NCI-H128 (cell line): ENCODE measurements around the gene CDC45.

ENCODE experiments used
- DNase-seq: peaks from one replicate; lab custom pipeline; 2025; ENCODE audit not compliant: unreplicated experiment; lab: John Stamatoyannopoulos, UW

Gene CDC45

GRCh38 chr22:19514831-19515565 is 35.3 kb downstream of the CDC45 start:
- no peak for DNase-seq

DNA sequence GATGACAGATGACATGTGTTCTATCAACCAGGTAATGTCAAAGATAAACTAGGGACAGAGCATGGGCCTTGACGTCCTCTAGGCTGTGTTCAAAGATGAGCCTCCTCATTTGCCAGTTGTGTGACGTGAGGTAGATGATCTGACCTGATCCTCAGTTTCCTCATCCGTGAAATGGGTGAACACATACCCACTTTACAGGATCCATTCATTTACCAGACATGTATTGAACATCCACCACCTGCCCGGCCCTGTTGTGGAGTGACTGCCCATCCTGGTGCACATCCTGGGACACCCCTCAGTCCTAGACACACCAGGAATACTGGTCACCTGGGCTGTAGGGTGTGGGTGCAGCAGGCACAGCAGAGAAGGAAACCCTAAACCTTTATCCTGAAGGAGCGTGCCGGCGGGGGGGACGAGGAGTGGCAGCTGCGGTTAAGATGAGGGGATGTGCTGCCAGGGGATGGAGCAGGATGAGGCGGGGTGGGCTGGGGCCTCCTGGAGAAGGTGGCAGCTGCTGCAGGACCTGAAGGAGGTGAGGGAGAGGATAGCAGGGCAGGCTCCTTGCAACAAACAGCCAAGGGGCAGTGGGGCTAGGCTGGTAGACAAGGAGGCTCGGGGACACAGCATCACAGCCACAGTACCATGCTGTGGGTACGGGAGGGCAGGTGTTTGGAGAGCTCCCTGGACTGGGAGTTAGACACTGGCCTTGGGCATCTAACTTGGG is 36.1 kb downstream of the CDC45 start:
- no peak for DNase-seq

GRCh38 chr22:19516378-19517170 is 36.9 kb downstream of the CDC45 start:
- no peak for DNase-seq

- DNase-seq: no peak
These were observed 37.4 kb downstream of the CDC45 start for GRCh38 chr22:19517171-19517500.

- DNase-seq: no peak
These were observed 38.3 kb downstream of the CDC45 start for GRCh38 chr22:19517919-19518611.

GRCh38 chr22:19518635-19519034 is 38.9 kb downstream of the CDC45 start:
- no peak for DNase-seq

DNA sequence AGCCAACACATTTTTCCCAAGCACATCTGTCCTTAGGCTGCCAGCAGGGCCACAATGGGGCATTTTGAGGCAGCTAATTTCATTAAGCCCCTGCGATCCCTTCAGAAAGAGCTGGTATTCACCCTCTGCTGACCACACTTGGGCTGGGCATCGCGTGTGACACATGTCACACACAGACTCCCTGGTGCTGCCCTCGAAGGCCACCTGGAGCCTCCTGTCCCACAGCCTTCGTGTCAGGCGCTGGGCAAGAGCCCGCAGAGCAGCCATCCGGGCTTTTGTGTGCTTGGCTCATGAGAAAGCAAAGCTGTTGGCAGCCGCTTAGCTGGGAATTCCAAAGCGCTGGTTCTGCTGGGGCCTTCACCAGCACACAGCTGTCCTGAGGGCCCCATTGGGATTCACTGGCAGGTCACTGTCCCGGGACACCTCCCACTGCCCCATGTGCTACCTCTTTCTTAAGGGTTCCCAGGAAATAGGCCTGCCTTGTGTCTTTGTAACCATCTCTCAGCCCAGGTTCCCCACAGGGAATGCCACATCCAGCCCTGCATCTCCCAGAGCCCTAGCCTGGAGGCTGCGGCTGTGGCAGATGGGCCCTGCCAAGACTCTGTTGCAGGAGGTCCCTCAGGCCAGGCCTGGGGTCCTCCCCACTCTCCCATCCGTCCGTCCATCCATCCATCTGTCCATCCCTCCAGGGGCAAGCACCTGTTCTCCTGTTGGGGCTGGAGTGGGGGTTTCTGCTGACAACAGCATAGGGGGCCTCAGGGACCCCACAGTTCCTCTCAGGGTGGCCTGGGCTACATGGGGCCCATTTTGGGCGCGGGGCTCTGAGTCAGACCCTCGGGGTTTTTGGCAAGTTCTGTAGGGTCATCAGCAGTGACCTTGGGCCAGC is 39.6 kb downstream of the CDC45 start:
- no peak for DNase-seq

DNA sequence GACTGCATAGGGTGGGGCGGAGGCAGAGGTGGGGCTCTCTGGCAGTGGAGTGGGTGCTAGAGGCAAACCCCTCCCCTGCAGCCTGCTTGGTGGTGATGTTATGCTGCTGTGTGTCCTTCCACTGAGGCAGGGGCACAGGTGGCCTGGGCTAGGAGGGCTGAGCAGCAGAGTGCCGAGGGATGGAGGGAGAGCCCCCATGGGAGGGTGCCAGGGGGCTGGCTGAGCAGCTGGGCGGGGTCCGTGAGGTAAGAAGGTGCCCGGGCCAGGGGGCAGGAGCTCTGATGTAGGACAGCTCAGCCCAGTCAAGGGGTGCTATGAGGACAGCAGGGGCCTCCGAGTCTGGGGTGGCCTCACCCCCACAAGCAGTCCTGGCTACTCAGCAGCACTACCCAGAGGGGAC is 40.3 kb downstream of the CDC45 start:
- no peak for DNase-seq

DNA sequence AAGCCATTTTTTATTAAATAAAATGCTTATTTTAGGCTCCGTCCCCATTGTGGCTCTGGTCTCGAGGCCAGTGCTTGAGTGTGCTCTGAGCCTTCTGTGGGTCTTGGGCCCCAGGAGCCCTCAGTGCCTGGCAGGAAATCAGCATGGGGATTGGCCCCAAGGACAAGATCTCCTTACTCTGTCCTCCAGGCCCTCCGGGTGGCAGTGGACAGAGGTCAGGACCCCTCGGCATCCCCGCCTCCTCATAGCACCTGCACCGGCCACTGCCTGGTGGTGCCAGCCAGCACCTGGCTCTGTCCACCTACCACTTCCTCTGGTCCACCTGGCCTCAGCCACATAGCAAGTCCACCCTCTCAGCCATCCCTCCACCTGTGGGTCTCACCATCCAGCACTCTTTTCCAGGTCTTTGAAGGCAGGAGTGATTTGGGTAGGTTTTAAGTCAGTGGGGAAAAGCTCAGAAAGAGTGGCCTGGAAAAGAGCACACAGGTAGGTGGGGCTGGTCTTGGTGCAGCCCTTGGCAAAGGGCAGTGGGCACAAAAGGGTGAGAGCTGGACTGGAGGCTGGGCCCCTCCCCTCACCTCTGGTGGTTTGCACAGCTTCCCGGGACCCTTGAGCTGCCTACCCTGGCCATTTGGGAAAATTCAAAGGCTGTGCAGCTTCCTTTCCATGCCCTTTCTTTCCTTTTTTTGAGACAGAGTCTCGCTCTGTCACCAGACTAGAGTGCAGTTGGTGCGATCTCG is 41.0 kb downstream of the CDC45 start:
- DNase-seq: no peak

DNA sequence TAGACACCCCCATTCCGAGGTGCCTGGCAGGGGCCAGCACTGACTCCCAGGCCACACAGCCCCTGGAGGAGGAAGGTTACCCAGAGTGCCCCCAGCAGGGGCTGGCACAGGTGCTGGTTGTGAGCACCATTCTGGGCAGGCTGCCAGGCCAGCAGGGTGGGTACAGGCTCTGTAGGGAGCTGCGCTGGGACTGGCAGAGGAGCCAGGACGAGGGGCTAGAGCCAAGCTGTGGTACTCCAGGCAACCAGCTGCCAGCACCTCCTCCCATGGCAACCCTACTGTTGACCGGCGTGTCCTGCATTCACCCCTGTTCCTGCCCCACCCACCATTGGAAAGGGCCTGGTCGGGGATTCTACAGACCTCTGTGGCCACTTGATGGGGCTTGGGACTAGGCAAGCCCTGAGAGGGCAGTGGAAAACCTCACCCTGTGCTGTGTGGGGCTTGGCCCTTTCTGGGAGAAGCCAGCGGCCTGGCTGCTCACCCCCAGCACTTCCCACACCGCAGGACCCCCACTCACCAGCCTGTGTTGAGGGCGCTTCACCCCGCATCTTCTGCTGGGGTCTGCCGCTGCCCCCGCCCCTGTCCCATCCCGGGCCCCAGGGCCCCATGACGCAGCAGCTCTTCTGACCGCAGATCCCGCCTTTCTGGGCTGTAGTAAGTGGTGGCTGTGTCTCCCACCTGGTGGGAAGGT is 42.6 kb downstream of the CDC45 start:
- DNase-seq: peak; percentile 59

GRCh38 chr22:19522881-19523239 is 43.1 kb downstream of the CDC45 start:
- no peak for DNase-seq

GRCh38 chr22:19523240-19524169 is 43.8 kb downstream of the CDC45 start:
- no peak for DNase-seq

DNA sequence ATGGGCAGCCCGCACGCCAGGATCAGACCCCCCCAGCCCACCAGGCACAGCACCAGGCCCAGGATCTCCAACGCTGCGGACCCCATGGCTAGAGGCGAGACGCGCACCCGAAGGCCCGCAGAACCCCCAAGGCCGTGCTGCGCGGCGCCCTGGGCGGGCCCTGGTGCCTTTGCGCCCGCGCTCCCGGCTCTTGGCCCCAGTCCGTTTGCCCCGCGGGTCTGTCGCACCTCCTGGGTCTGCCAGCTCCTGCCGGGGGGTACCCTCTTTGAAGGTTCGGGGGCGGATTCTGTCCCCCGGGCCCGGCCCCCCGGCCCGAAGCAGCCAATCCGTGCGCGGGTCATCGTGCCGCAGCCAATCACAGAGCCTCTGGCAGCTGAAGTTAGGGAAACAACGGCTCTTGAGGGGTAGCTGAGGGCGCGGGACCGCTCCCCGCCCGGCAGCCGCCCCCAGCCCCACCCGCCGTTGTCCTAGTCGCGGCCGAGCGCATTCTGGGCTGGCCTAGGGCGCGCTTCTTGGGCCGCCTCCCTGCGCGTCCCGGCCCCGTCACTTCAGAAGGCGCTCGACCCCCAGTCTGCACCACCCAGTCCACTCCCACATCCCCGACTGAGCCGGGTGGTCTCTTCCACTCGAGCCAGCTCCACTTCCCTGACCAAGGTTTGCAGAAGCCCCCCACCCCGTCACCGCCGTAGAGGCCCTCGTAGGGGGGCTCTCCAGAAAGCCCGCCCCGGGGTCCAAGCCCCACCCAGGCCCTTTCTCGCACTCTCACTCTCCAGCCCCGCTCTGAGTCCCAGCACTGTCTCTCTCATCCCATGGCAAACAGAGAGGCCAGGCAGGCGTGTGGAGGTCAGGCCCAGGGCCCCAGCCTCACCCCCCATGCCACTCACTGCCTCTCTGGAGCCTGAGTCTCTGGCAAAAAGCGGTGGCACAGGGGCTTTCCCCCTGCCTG is 44.7 kb downstream of the CDC45 start, which contains the start of gene CLDN5:
CLDN5 (minus strand) TSS at position 241 of the 946 bp plus-strand sequence; CDS start at position 86, 155 bp downstream.
- DNase-seq: peak; percentile 15

DNA sequence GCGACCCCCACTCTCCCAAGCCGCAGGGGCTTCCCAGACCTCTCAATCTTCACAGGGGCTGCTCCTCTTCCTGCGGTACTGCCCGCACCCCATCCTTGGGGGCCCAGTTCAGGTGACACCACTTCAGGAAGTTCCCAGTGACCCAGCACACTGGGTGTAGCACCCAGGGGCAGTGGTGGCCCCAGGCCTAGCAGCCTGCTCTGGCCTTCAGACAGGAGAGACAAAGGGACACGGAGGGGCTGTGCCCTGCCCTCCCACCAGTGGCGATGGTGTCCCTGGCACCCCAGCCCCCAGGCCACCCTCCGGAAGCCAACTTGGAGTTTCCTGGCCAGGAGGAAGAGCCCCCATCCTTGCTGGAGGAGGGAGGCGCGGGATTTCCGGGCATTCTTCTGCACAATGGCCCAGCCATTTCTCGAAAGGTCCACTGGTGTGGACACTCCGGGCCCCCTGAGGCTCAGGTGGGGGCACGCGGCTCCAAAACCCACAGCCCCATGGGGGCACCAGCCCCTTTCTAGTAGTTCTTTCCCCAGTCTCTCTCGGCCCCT is 45.5 kb downstream of the CDC45 start:
- DNase-seq: no peak

DNA sequence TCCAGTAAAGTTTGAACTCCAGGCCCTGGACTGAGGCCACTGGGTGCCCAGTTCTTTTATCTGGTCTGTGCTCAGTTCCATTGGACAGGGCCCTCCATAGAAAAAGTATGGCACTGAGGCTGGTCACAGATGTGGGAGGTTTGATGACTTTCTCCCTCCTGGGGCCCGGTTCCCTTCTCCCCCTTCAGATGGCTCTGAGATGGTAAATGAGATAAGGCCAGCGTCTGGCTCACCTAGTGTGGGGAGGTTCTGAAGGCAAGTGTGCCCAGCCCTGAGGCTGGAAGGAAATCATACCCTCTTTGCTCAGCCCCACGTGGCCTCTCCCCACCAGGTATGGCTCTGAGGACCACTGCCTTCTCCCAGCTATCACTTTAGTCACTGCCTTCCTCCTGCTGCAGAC is 45.9 kb downstream of the CDC45 start:
- no peak for DNase-seq

- DNase-seq: no peak
These were observed 46.5 kb downstream of the CDC45 start for GRCh38 chr22:19526076-19526701.
